Adipose tissue (tissue), 3 donors: ENCODE data around the gene PRICKLE1. TPM values are rescaled to one million over a fixed set of nuclear protein-coding genes. Genes with fewer than 3 reads are reported as not detected.

Experiments used
- H3K27ac ChIP-seq: one replicate; pipeline ENCODE4 v1.5.1; 2013; ENCODE audit warnings: low read depth, low read length
- WGBS, 3 donors: extraction: QIAGEN DNeasy Blood & Tissue Kit; methylation state at CpG; one replicate each; pipeline ENCODE4 v1.1.7; 2013; 5-methylcytosine and 5-hydroxymethylcytosine counted together
- polyA plus RNA-seq, 3 donors: library from polyadenylated mRNA; stranded (reverse); fragments of 200-250 nt; gene quantifications; one replicate each; pipeline ENCODE4 v1.2.3, GENCODE V29; 2013
- donor health status: healthy with polysubstance abuse.
- donor health status: Bipolar disorder and iron deficiency.
- donor health status: healthy.

PRICKLE1 gene
- polyA plus RNA-seq, 3 donors = 1.1 to 8.2 (median 3.4) TPM

GRCh38 chr12:42442888-42443287 lies 146.7 kb downstream of the PRICKLE1 start:
- WGBS, 3 donors = 89 to 96% (median 94%) methylated on average over 8 of the region's 8 CpGs
- no peak overlapping the region for H3K27ac ChIP-seq

- 73 to 92% (median 92%) methylated on average over 19 of the region's 19 CpGs for WGBS, 3 donors
- H3K27ac ChIP-seq = no peak overlapping the region
Measured at GRCh38 chr12:42442311-42442759, 147.2 kb downstream of the PRICKLE1 start.

DNA sequence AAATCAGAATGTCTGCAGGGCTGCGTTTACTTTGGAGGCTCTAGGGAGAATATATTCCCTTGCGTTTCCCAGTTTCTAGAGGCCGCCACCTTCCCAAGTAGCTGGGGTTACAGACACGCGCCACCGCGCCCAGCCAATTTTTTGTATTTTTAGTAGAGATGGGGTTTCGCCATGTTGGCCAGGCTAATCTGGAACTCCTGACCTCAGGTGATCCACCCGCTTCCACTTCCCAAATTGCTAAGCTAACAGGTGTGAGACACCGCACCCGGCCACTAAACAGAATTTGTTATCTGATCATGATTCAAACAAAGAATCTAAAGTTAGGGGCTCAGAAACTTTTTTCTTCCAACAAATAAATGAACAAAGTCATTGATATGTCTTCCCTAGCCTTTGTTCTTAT lies 148.9 kb downstream of the PRICKLE1 start:
- WGBS, 3 donors = 94 to 99% (median 98%) methylated on average over 11 of the region's 11 CpGs
- H3K27ac ChIP-seq = no peak overlapping the region

DNA sequence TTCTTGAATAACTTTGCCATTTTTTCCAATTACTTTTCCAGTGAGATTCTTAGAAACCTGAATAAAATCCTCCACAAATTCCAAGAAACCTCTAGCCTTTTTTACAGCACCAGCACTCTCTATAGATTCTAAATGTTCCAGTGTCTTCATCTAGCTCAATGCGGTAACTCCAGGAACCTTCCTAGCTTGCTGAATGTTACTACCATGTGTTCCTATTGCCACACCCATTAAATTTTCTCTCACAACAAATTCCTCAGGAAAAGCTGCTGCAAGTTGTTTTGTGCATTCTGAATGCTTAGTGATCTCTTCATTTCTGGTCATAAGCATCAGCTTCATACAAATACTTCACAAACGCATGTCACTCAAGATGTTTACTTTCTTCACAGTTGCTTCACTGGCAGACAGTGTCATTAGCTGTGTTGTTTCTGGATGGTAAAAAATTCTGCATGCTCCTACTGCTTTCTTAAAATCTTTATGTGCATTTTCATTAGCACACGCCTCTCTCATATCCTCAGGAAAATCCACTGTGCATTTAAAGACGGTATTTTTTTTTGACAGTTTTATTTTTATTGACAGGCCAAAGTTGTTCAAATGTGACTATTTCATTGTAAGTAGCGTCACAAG lies 156.9 kb downstream of the PRICKLE1 start:
- 98% methylated on average over 5 of the region's 5 CpGs for WGBS, 3 donors
- no peak overlapping the region for H3K27ac ChIP-seq

DNA sequence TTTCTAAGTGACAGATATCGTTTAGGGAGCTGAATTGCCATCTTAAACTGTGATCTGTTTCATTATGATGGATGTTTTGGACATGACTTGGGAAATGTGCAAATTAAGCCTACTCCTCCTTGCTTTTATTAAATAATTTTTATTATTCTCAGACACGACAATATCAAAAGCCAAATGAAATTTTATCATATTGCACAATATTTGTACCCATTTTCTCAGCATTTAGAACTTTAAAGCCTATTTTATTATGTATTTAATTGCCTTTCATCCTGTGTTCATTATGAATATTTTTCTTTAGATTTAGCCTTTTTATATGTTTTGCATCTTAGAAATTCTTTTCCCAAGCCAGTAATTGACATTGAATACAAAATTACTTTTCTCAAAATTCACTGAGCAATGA lies 160.7 kb downstream of the PRICKLE1 start:
- H3K27ac ChIP-seq = no peak overlapping the region
- 72 to 98% (median 74%) methylated on average over 2 of the region's 2 CpGs for WGBS, 3 donors

DNA sequence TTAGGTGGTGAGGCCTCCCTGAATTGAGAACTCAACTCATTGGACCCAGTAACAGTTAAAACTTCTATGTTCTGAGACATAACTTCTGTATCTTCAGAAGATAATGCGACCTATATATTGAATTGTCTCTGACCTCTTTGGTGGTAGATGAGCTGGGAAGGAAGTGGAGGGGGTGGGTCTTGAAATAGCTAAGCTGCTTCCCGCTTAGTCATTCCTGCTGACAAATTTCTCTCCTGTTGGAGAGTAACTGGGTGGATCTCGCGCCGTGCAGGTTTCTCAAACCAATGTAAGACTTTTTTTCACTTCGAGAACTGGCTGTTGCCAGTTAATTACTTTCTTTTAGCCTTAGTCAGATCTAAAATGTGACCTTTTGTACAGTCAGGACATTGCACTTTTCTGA lies 162.8 kb downstream of the PRICKLE1 start:
- 78 to 85% (median 81%) methylated on average over 6 of the region's 6 CpGs for WGBS, 3 donors
- no peak overlapping the region for H3K27ac ChIP-seq

- H3K27ac ChIP-seq = no peak overlapping the region
- 78 to 97% (median 82%) methylated on average over 1 of the region's 1 CpG for WGBS, 3 donors
Measured at GRCh38 chr12:42422785-42423184, 166.8 kb downstream of the PRICKLE1 start.

GRCh38 chr12:42421844-42422779 lies 167.4 kb downstream of the PRICKLE1 start:
- H3K27ac ChIP-seq = no peak overlapping the region
- 42 to 62% (median 43%) methylated on average over 3 of the region's 3 CpGs for WGBS, 3 donors

DNA sequence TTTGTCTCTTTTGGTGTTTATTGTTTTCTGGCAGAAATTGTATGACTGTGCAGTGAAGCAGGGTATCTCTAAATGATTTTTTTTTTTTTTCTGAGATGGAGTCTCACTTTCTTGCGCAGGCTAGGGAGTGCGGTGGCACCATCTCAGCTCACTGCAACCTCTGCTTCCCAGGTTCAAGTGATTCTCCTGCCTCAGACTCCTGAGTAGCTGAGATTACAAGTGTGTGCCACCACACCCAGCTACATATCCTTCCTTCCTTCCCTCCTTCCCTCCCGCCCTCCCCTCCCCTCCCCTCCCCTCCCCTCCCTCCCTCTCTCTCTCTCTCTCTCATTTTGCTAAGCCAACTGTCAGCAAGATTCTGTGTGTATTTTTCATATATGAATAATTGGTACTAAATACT lies 169.2 kb downstream of the PRICKLE1 start:
- WGBS, 3 donors = 84 to 100% (median 93%) methylated on average over 2 to 3 of the region's 3 CpGs
- no peak overlapping the region for H3K27ac ChIP-seq

GRCh38 chr12:42410340-42410739 lies 179.2 kb downstream of the PRICKLE1 start:
- no peak overlapping the region for H3K27ac ChIP-seq
- 27 to 87% (median 76%) methylated on average over 1 of the region's 1 CpG for WGBS, 3 donors

DNA sequence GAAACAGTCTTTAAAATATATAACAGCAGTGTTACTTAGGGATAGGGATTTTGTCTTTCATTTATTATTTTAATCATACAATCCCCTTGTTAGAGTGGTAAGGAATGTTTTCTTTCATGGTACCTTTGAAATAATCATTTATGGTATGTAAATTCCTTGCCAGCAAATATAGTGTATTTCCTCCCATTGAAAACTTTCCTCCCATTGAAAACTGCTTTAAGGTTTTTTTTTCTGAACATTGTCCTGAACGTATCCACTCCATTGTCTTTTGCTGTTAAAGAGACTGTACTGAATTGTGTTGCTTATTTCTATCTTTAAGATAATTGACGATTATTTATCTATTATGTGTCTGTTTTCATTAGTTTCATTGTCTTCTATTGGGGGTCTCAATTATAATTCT lies 180.1 kb downstream of the PRICKLE1 start:
- no peak overlapping the region for H3K27ac ChIP-seq
- WGBS, 3 donors = 68 to 76% (median 72%) methylated on average over 2 of the region's 2 CpGs

DNA sequence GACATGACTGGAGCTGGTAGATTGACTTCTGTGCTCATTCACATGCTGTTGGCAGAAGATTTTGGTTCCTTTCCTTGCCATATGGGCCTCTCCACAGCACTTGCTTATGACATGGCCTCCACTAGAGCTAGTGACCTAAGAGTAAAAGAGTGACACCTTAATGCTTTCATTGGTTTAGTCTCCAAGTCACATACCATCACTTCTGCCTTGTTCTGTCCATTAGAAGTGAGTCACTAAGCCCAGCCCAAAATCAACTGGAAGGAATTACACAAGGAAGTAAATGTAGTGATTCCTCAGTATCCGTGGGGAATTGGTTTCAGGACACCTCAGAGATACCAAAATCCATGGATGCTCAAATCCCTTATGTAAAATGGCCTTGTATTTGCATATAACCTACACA lies 182.2 kb downstream of the PRICKLE1 start:
- no peak overlapping the region for H3K27ac ChIP-seq
- 90 to 95% (median 94%) methylated on average over 1 of the region's 1 CpG for WGBS, 3 donors
